GDM1 (cell line): ENCODE data around the gene NRM.
"Not testable (repeated sequence)": the region's sequence is repeated elsewhere in the genome, so short reads cannot be mapped to it uniquely, and the experiment has no call there.

ENCODE experiments used
- DNase-seq: peaks from one replicate; lab custom pipeline; 2025; lab: John Stamatoyannopoulos, UW

The NRM gene

DNA sequence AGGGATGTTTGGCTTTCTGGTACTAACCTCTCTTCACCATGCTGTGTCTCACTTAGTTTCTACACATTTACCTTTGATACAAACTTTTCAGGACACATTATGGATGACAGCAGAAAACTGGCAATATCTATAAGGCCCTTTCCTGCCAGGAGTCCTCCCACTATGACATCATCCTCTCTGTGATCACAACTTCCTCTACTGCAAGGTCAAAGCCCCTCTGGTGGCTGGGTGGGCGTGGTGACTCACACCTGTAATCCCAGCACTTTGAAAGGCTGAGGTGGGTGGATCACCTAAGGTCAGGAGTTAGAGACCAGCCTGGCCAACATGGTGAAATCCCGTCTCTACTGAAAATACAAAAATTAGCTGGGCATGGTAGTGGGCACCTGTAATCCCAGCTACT is 24.5 kb downstream of the NRM start:
- DNase-seq: not testable (repeated sequence)

- DNase-seq: no peak
Measured at GRCh38 chr6:30664994-30665767, 25.6 kb downstream of the NRM start.

GRCh38 chr6:30657922-30658321 is 32.9 kb downstream of the NRM start:
- not testable (repeated sequence) for DNase-seq

DNA sequence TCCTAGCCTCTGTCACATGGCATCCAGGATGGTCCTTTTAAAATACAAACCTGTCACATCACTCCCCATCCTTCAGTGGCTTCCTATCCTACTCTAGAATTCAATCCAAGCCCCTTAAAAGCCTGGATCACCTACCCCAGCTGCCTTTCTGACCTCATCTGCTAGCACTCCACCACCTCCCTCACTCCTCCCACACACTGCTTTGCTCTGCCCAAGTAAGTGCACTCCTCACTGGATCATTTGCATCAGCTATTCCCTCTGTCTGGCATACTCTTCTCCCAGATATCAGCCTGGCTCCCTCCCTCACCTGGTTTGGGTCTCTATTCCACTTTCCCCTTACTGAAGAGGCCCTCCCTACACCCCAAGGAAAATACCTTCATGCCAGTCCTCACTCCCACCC is 33.3 kb downstream of the NRM start:
- DNase-seq: no peak

- DNase-seq: peak; percentile 15
Measured at GRCh38 chr6:30656513-30656912, 34.3 kb downstream of the NRM start.

- DNase-seq: no peak
Measured at GRCh38 chr6:30655743-30656094, 35.1 kb downstream of the NRM start.

DNA sequence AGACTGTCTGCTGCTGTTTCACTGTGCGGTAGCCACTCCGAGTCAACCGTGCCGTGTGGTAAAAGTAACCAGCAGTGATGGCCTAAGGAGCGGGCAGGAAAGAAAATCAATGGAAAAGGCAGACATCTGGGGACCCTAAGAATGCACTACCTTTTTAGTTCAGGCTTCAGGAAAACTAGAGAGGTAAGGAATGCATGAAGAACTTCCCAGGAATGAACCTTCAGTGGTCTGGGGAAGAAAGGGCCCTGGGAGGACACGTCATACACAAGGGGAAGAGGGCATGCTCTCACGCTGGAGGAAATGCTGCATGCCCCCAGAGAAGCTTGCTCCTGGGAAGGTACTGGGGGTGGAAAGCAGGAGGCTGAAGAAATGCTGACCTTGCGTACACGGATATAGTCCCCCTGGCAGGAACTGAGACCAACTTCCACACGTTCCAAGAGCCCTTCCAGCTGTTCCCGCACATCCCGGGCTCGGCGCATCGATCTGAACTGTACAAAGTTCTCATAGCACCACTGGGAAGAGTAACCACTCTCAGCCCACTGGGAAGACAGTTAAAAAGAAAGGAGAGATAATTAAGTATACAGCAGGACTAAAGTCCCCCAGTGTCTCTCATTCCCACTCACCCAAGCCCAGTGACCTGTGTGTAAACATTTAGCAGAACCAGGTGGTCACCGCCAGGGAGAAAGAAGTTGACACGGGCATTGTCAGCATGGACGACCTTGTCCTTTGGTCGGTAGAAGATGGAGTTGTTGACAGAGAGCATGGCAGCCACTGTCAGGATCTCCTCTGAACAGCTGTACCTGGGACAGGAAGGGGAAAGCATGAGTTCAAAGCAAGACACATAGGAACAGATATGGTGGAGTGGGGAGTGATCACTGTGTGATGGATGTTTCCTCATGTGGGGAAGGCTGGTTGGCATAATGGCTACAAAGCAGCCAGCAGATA is 35.7 kb downstream of the NRM start:
- no peak for DNase-seq

DNA sequence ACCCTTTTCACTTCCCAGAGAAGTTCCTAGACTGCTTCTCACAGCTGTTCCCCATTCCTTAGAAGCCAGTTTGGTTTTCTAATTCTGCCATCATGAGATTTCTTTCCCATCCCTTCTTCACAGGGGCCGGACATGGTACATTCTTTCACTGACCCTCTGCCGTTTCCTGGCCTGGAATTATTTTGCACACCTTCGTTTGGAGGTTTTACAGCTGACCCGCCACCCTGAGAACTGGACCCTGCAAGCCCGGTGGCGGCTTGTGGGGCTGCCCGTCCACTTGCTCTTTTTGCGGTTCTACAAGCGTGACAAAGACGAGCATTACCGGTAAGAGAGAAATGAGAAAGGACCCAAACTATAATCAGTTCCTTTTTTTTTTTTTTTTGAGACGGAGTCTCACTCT is 39.6 kb downstream of the NRM start:
- DNase-seq: no peak

DNA sequence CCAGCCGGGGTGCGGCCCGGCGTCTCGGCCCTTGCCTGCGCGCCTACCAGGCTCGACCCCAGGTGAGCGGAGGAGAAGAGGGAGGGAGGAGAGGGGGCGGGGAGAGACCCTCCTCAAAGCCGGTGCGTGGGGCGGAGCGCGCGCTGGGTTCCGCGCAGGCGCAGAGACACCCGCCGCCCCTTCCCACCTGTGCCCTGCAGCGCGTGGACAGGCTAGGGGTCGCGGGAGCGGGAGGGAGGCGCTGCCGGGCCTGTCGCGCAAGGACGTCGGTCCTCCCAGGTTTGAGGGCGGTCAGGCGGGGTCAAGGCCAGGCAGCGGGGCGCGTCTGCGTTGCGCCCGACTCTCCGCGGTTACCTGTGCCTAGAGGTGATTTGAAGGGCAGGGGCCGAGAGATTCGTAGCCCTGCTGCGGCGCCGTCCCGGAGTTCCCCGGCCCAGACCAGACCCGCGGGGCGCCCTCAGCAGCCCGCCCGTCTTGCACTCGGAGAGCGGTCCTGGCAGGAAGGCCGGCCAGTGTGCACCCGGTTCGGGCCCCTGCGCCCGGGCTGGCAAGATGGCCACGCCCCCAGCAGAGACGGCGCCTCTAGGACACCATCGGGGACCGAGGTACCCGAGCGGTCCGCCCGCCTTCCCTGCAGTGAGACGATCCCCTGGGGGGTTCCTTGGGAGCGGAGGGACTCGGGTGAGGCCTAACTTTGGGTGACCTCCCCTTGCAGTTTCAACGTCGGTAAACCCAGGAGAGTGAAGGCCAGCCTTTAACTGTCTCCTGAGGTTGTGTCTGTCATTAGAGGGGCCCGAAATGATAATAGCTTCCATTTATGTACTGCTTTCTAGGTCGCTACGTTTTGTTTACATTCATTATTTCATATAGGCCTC is 43.3 kb downstream of the NRM start:
- peak; percentile 75 for DNase-seq

- DNase-seq: peak; percentile 89
Measured at GRCh38 chr6:30646450-30647241, 44.1 kb downstream of the NRM start, which contains the start of gene C6orf136. Gene C6orf136 (plus strand): TSS chr6:30647133. CDS start chr6:30647232, 99 bp downstream.

DNA sequence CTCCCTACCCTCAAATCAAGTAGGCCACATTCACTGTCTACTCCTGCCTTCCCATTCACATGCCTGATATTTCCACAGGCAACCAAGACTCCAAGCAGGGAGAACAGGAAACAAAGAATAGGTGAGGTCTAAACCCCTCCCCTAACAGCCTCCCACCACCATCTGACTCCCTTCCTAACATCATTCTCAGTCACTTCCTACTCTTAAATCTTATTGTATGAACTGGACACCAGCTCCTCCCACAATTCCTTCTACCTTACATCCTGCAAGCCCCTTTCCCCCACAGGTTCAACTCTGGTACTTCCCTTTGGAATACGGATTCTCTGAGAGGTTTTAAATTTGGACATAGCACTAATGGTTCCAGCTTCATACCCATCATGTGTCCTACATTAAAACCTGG is 44.8 kb downstream of the NRM start:
- DNase-seq: no peak

- DNase-seq: no peak
Measured at GRCh38 chr6:30644769-30645168, 46.0 kb downstream of the NRM start.

- no peak for DNase-seq
Measured at GRCh38 chr6:30643656-30644055, 47.1 kb downstream of the NRM start.

GRCh38 chr6:30641048-30641447 is 49.7 kb downstream of the NRM start:
- peak; percentile 74 for DNase-seq

DNA sequence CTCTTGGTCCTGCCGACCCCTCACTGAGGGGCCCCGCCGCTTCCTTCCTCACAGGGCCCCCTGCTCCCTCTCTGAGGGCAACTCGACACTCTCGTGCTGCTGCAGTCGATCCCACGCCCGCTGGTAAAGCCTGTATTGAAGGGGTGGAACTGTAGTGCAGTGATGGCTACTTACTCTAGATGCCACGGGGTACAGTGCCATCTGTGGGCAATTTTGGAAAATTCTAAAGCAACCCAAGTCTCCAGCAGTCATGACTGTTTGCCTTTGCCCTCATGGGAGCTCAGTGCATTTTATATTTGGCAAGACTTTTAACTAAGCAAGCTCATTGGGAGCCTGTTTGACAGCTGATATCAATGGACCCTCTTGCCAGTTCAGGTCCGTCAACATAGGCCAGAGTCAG is 50.3 kb downstream of the NRM start:
- DNase-seq: no peak
